NCI-H82 (cell line): ENCODE results near the gene ARL4C.
"Not testable (repeated sequence)": the region's sequence is repeated elsewhere in the genome, so short reads cannot be mapped to it uniquely, and the experiment has no call there.

Source experiments
- DNase-seq: peaks from one replicate; lab custom pipeline; 2025; lab: John Stamatoyannopoulos, UW

Gene ARL4C

GRCh38 chr2:234476766-234477165 lies 20.1 kb downstream of the ARL4C start:
- DNase-seq: no peak

- no peak for DNase-seq
Measured at GRCh38 chr2:234474654-234475053, 22.2 kb downstream of the ARL4C start.

GRCh38 chr2:234472155-234472554 lies 24.7 kb downstream of the ARL4C start:
- DNase-seq: no peak

- no peak for DNase-seq
Measured at GRCh38 chr2:234469972-234470371, 26.9 kb downstream of the ARL4C start.

- no peak for DNase-seq
Measured at GRCh38 chr2:234469251-234469845, 27.5 kb downstream of the ARL4C start.

GRCh38 chr2:234468503-234468902 lies 28.4 kb downstream of the ARL4C start:
- no peak for DNase-seq

GRCh38 chr2:234467289-234467688 lies 29.6 kb downstream of the ARL4C start:
- DNase-seq: peak; percentile 16

- DNase-seq: no peak
Measured at GRCh38 chr2:234464291-234464645, 32.6 kb downstream of the ARL4C start.

GRCh38 chr2:234463626-234464290 lies 33.1 kb downstream of the ARL4C start:
- no peak for DNase-seq

GRCh38 chr2:234462218-234462992 lies 34.5 kb downstream of the ARL4C start:
- no peak for DNase-seq

- no peak for DNase-seq
Measured at GRCh38 chr2:234459401-234460009, 37.4 kb downstream of the ARL4C start.

GRCh38 chr2:234458466-234458865 lies 38.4 kb downstream of the ARL4C start:
- DNase-seq: no peak

- no peak for DNase-seq
Measured at GRCh38 chr2:234457421-234457820, 39.5 kb downstream of the ARL4C start.

GRCh38 chr2:234455246-234455645 lies 41.6 kb downstream of the ARL4C start:
- not testable (repeated sequence) for DNase-seq

GRCh38 chr2:234454433-234454832 lies 42.4 kb downstream of the ARL4C start:
- DNase-seq: no peak

- no peak for DNase-seq
Measured at GRCh38 chr2:234453216-234453615, 43.7 kb downstream of the ARL4C start.

GRCh38 chr2:234451852-234452625 lies 44.8 kb downstream of the ARL4C start:
- no peak for DNase-seq

- DNase-seq: no peak
Measured at GRCh38 chr2:234451242-234451641, 45.6 kb downstream of the ARL4C start.

GRCh38 chr2:234450431-234451124 lies 46.3 kb downstream of the ARL4C start:
- peak; percentile 72 for DNase-seq

GRCh38 chr2:234448506-234449184 lies 48.2 kb downstream of the ARL4C start:
- no peak for DNase-seq

- no peak for DNase-seq
Measured at GRCh38 chr2:234447963-234448362, 48.9 kb downstream of the ARL4C start.
